Lower lobe of right lung (tissue), 2 donors: ENCODE results near the gene COG3. TPM values are rescaled to one million over a fixed set of nuclear protein-coding genes. Genes with fewer than 3 reads are reported as not detected.
A peak's percentile ranks its signal among the peaks of the same experiment; 100 is the strongest.

ENCODE experiments used
- ATAC-seq, 2 donors: fragments of 200-7000 bp; cut with Tn5 transposase; one replicate each; pipeline ENCODE4 v1.9.1; 2020 to 2022; ENCODE audit warnings: mild to moderate bottlenecking in 2 of 2, moderate library complexity in 2 of 2
- DNase-seq: peaks from one replicate; pipeline ENCODE4 v3.0.0-alpha.2; 2020
- H3K27ac ChIP-seq: fragments of 200-600 bp; one replicate; pipeline ENCODE4 v1.8.0; 2022
- H3K27me3 ChIP-seq: fragments of 200-600 bp; one replicate; pipeline ENCODE4 v1.8.0; 2022; ENCODE audit warnings: low read depth
- H3K36me3 ChIP-seq: fragments of 200-600 bp; one replicate; pipeline ENCODE4 v1.8.0; 2022; ENCODE audit warnings: mild to moderate bottlenecking
- H3K4me1 ChIP-seq: fragments of 200-600 bp; one replicate; pipeline ENCODE4 v1.8.0; 2022
- H3K4me3 ChIP-seq: fragments of 200-600 bp; one replicate; pipeline ENCODE4 v1.8.0; 2022; ENCODE audit warnings: mild to moderate bottlenecking
- H3K9me3 ChIP-seq: fragments of 200-600 bp; one replicate; pipeline ENCODE4 v1.8.0; 2022
- CTCF ChIP-seq: fragments of 200-600 bp; IDR thresholded peaks from one replicate; pipeline ENCODE4 v1.8.0; 2022; ENCODE audit warnings: antibody characterized with exemption, mild to moderate bottlenecking
- intact Hi-C: fragments of 100-400 bp; cut with DNase I; formaldehyde crosslinking; loops from one replicate; pipeline ENCODE4 v1.11.0; 2022
- total RNA-seq: library from RNA; stranded (reverse); fragmentation: NEBNext Ultra II Directional; extraction: Animal tissue kit (Norgen Biotek cat#: 25700); gene quantifications from one replicate; pipeline ENCODE4 v1.2.1, GENCODE V29; 2021
- donor health status: DM: no; HTN: yes; CAD: no; lungs with severe emphysema.

The COG3 gene
- total RNA-seq, 1 donor from 2014 or later, result 21.9 TPM

GRCh38 chr13:45564133-45564776, 99.5 kb downstream of the COG3 start:
- Histone ChIP-seq H3K27me3 (no peaks in the 10 kb centered on the region), H3K27ac (no peak overlapping the region), H3K4me3 (no peak overlapping the region), H3K36me3 (no peaks in the 10 kb centered on the region), H3K9me3 (no peaks in the 10 kb centered on the region), H3K4me1 (no peaks in the 10 kb centered on the region)
- no peak for TF ChIP-seq CTCF
- DNase-seq (no peak), ATAC-seq (peak; percentile 72 to 80)
- intact Hi-C loops, result no loop called here

GRCh38 chr13:45565331-45565730, 100.6 kb downstream of the COG3 start:
- H3K27ac ChIP-seq, result no peak overlapping the region
- no peaks in the 10 kb centered on the region for H3K4me1 ChIP-seq
- no peaks in the 10 kb centered on the region for H3K9me3 ChIP-seq
- H3K27me3 ChIP-seq, result no peaks in the 10 kb centered on the region
- DNase-seq (no peak), ATAC-seq (no peak)
- no peak for TF ChIP-seq CTCF
- no peaks in the 10 kb centered on the region for H3K36me3 ChIP-seq
- intact Hi-C loops, result no loop called here
- H3K4me3 ChIP-seq, result no peak overlapping the region

GRCh38 chr13:45575146-45575829, 110.5 kb downstream of the COG3 start:
- no peaks in the 10 kb centered on the region for H3K36me3 ChIP-seq
- no peak overlapping the region for H3K27ac ChIP-seq
- no peak for TF ChIP-seq CTCF
- H3K4me1 ChIP-seq, result no peaks in the 10 kb centered on the region
- DNase-seq (no peak), ATAC-seq (no peak)
- H3K4me3 ChIP-seq, result no peak overlapping the region
- peaks cover 6% of the 10 kb centered on the region for H3K27me3 ChIP-seq
- intact Hi-C loops, result no loop called here
- no peaks in the 10 kb centered on the region for H3K9me3 ChIP-seq

DNA sequence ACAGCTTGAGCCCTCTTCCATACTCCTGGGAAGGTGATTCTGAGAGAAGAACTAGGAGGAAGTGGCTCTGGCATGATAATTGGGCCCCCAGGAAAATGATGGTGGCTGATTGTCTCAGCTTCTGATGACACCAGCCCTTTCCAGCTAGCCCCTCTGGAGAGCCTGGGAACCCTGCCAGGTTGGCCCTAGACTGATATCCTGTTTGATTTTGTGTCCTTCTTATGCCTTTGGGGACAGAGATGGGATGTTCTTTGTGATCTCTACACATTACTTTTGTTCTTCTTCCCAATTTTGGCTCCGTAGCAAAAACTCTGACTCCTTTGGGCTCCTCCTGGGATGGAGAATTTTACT, 111.1 kb downstream of the COG3 start:
- no peak for DNase-seq
- intact Hi-C loops, result no loop called here
- no peak overlapping the region for H3K4me3 ChIP-seq
- H3K27ac ChIP-seq, result no peak overlapping the region
- no peaks in the 10 kb centered on the region for H3K36me3 ChIP-seq
- H3K4me1 ChIP-seq, result no peaks in the 10 kb centered on the region
- no peak for TF ChIP-seq CTCF
- no peak for ATAC-seq
- H3K9me3 ChIP-seq, result no peaks in the 10 kb centered on the region
- H3K27me3 ChIP-seq, result peaks cover 6% of the 10 kb centered on the region

DNA sequence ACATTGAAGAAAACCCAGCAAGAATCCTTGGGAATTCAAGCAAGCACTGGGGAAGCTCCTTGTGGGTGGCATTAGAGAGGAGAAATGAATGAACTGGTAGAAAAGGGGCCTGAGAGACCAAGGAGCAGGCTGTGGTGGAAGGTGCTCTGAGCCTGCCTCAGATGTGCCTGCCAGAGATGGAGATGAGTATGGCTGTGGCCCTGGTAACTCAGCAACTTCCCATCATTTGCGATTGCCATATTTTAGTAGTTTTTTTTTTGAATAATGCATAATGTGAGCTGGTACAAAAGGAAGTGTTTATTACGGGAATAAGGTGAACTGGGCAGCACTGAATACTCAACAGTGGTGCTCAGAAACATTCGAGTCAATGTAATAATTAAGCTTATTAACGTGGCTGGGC, 111.7 kb downstream of the COG3 start:
- no peak overlapping the region for H3K27ac ChIP-seq
- H3K36me3 ChIP-seq, result no peaks in the 10 kb centered on the region
- intact Hi-C loops, result no loop called here
- ATAC-seq (no peak), DNase-seq (no peak)
- no peak for TF ChIP-seq CTCF
- H3K9me3 ChIP-seq, result no peaks in the 10 kb centered on the region
- H3K27me3 ChIP-seq, result peaks cover 6% of the 10 kb centered on the region
- H3K4me3 ChIP-seq, result no peak overlapping the region
- no peaks in the 10 kb centered on the region for H3K4me1 ChIP-seq
